GDM1 (cell line): ENCODE data around the gene SMIM36.
"Not testable (repeated sequence)": the region's sequence is repeated elsewhere in the genome, so short reads cannot be mapped to it uniquely, and the experiment has no call there.

Experiments used
- DNase-seq: peaks from one replicate; lab custom pipeline; 2025; lab: John Stamatoyannopoulos, UW

SMIM36 gene

DNA sequence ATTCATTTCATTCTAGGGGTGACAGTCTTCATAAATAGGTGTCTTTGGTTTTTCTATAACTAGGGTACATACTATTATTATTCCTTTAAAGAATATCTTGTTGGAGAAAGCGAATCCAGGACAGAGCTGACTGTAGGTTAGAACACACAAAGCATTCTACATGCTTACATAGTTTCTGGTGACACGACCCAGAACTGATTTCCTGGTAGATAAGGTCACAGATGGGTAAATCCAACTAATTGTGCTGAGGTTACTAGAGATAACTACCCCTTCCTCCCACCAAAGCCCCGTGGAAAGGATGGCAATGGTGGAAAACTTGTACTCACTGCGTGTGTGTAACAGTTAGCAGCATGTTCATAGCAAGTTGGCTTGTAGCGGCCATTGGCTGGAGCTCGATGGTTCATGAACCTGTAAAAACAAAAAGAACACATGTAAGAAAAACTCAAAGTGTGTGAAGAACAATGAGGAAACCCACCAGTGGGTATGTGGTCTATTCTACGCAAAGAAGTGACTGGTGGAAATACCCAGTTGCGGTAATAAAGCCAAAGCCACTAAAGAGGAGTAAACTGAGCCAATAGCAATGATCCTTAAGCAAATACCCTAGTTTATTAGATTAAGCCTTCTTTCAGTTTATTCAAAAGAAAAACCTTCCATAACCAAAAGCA is 97.3 kb downstream of the SMIM36 start:
- DNase-seq: no peak

GRCh38 chr17:55411463-55411855 is 99.8 kb downstream of the SMIM36 start:
- no peak for DNase-seq

DNA sequence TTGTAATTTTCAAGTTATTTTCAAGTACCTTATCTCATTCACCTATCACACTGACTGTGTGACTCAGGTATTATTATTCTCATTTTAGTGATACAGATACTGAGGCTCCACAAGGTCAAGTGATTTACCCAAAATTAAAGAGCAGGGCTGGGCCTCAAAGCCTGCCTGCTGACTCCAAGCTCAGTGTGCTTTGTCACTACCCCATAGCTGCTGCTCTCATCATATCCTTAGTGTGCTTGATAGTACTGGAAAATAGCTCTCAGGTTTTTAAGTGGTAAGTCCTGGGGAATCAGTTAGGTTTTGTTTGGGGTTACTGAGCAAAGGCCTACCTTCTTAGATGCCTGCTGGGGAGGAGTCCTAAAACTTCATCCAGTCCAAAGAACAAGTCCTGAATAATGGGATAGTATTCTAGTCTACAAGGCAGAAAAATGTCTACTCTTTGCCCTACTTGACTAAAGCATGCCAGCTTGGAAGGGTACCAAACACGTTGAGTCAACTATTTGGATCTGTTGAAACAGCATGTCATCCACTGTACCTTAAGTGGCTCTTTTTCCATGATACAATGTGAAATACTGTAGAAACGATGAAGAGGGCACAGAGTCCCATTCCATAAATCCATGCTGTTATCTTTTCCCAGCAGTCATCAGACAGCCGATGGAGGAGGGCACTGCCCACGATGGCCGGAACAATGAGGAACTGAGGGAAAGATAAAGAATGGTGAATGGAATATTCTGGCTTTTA is 100.4 kb downstream of the SMIM36 start:
- DNase-seq: no peak

DNA sequence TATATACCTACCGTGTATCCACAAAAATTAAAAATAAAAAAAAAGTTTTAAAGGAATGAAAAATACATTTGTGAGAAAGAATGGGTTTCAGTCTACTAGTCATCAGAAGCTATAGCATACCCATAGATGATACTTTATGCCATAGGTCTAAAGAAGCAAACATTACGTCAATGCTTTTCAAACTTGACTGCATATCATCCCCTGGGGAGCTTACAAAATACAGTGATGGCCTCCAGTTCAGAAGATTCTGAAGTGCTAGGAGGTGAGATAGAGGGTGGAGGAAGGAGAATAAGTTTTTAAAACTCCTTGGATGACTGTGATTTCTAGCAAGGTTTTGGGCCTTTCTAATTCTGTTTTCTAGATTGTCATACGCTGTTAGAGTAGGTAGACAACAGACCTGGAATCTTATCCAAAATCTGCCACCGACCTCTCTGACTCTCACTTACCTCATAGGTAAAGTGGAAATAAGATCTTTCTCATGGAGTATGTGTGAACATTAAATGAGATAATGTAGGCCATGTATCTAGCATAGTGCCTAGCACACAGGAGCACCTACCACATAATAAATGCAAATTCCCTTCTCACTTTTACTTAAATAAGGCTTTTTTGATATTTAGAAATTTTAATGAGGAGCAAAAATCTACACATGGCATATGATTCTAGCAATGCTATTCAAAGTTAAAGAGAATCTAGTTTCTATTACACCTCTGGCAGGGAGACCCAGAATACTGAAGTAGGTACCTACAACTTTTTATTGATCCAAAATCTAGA is 102.0 kb downstream of the SMIM36 start:
- DNase-seq: no peak

DNA sequence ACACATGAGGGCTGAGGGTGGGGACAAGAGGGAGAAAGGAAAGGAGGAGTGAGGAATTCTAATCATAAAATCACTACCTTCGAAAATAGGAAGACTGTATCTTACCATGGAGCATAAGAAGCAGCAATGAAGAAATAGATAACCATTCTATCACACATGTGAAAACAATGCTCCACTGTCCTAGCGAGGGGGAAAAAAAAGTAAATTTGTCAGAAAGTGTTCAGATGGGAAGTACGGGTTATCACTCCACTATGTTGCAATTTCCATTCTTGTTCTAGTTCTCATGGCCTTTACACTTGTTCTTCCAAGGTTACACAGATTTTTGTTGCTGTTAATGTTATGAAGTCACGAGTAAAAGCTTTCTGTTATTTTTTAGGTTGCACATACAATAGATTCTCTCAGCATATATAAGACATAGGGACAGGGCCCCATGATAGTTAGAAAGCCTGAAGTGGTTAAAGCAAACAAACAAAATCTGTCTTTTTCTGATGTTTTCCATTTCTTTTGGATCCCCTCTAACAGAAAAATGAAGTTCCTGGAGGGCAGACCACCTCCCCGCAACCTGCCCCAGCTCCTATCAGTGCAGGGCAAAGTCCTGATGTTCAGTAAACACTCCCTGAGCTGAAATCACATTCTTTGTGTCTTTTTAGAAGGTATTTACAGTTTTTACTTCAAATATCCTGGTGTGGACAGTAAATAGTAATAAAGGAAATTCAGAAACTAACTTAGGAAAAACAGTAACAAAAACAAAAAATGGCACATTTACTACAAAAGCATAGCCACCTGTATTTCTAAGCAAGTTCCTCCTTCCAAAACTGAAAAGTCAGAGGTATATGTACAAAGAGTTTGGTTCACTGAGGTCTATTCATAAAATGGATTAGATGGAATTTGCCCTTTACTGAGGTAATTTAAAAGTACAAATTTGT is 103.3 kb downstream of the SMIM36 start:
- DNase-seq: no peak

DNA sequence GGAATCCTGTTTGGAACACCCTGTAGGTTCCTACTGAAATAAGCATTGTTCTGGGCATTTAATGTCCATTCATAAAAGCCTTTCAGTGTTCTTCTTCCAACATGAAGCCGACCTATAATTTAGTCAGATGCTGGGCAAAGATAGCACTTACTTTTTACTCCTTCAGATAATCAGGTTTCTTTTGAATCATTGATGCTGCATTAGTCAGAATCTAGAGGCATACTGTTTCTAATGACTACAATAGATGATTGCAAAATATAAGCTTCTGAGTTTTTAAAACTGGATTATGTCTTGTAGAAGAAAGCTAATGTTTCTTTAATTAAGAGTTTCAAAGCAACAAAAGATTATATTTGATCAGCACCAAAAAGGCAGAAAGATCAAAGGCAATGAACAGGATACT is 105.7 kb downstream of the SMIM36 start:
- DNase-seq: no peak

DNA sequence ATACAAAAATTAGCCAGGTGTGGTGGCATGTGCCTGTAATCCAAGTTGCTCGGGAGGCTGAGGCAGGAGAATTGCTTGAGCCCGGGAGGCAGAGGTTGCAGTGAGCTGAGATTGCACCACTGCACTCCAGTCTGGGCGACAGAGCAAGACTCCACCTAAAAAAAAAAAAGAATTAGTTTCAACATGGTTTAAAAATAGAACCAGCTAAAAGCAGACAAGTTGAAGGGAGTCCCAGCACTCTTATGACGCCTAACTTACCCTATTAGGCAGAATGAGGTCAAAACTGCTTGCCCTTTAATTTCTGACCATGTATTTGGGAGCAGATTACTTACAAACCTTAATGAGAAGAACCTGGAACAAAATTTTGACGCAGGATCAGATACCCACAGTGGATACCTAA is 107.1 kb downstream of the SMIM36 start:
- not testable (repeated sequence) for DNase-seq

GRCh38 chr17:55402374-55402773 is 108.9 kb downstream of the SMIM36 start:
- DNase-seq: no peak
